Activated naive CD8-positive, alpha-beta T cell (primary cell): ENCODE results near the gene ACTR3C.
A peak's percentile ranks its signal among the peaks of the same experiment; 100 is the strongest.

Experiments
- H3K27ac Mint-ChIP-seq: one replicate; pipeline ENCODE4 v1.8.0; 2021; ENCODE audit warnings: mixed read lengths
- H3K27me3 Mint-ChIP-seq: one replicate; pipeline ENCODE4 v1.8.0; 2021; ENCODE audit warnings: mixed read lengths
- H3K36me3 Mint-ChIP-seq: one replicate; pipeline ENCODE4 v1.8.0; 2021; ENCODE audit warnings: mixed read lengths
- H3K4me1 Mint-ChIP-seq: one replicate; pipeline ENCODE4 v1.8.0; 2021; ENCODE audit warnings: low read depth, mixed read lengths
- H3K4me3 Mint-ChIP-seq: one replicate; pipeline ENCODE4 v1.8.0; 2021; ENCODE audit warnings: mild to moderate bottlenecking, mixed read lengths
- H3K9me3 Mint-ChIP-seq: one replicate; pipeline ENCODE4 v1.8.0; 2021; ENCODE audit warnings: low read depth, mixed read lengths

ACTR3C gene

GRCh38 chr7:150322833-150323681, at the start of gene ACTR3C, which contains the start of gene LRRC61:
Gene ACTR3C, minus strand, starts transcription at chr7:150323545. Its CDS starts 28,249 bp downstream, at chr7:150295296.
Gene LRRC61, plus strand, starts transcription at chr7:150323355. Its CDS starts 13,507 bp downstream, at chr7:150336862.
- Mint-ChIP-seq H3K36me3 (peaks cover 15% of the 10 kb centered on the region), H3K4me3 (peak within 1 kb of the TSS; percentile 98), H3K4me1 (peaks cover 50% of the 10 kb centered on the region), H3K27ac (peak within 1 kb of the TSS; percentile 99), H3K27me3 (no peaks in the 10 kb centered on the region), H3K9me3 (no peaks in the 10 kb centered on the region)

GRCh38 chr7:150372271-150373048, 49.1 kb upstream of the ACTR3C start:
- Mint-ChIP-seq H3K4me1 (peaks cover 63% of the 10 kb centered on the region), H3K27ac (peak overlapping the region; percentile 54), H3K36me3 (no peaks in the 10 kb centered on the region), H3K9me3 (no peaks in the 10 kb centered on the region), H3K27me3 (no peaks in the 10 kb centered on the region), H3K4me3 (no peak overlapping the region)

GRCh38 chr7:150371996-150372270, 48.6 kb upstream of the ACTR3C start:
- no peaks in the 10 kb centered on the region for H3K36me3 Mint-ChIP-seq

GRCh38 chr7:150371131-150371995, 48.0 kb upstream of the ACTR3C start:
- peak overlapping the region; percentile 94 for H3K27ac Mint-ChIP-seq
- peak overlapping the region; percentile 92 for H3K4me3 Mint-ChIP-seq
- no peaks in the 10 kb centered on the region for H3K9me3 Mint-ChIP-seq
- no peaks in the 10 kb centered on the region for H3K36me3 Mint-ChIP-seq
- peaks cover 56% of the 10 kb centered on the region for H3K4me1 Mint-ChIP-seq
- no peaks in the 10 kb centered on the region for H3K27me3 Mint-ChIP-seq

More at GRCh38 chr7:150371996-150372270, 48.6 kb upstream of the ACTR3C start:
- Mint-ChIP-seq H3K27me3 (no peaks in the 10 kb centered on the region), H3K4me3 (no peak overlapping the region), H3K9me3 (no peaks in the 10 kb centered on the region), H3K4me1 (peaks cover 60% of the 10 kb centered on the region), H3K27ac (no peak overlapping the region)

GRCh38 chr7:150370612-150371071, 47.3 kb upstream of the ACTR3C start:
- Mint-ChIP-seq H3K27me3 (no peaks in the 10 kb centered on the region), H3K36me3 (no peaks in the 10 kb centered on the region), H3K4me1 (peaks cover 56% of the 10 kb centered on the region), H3K4me3 (peak overlapping the region; percentile 92), H3K27ac (peak overlapping the region; percentile 94), H3K9me3 (no peaks in the 10 kb centered on the region)

- Mint-ChIP-seq H3K27me3 (no peaks in the 10 kb centered on the region), H3K27ac (peak overlapping the region; percentile 94), H3K4me3 (peak overlapping the region; percentile 92), H3K36me3 (no peaks in the 10 kb centered on the region), H3K9me3 (no peaks in the 10 kb centered on the region), H3K4me1 (peaks cover 56% of the 10 kb centered on the region)
These were observed 46.6 kb upstream of the ACTR3C start for GRCh38 chr7:150369748-150370501.

- H3K9me3 Mint-ChIP-seq: no peaks in the 10 kb centered on the region
- H3K27me3 Mint-ChIP-seq: no peaks in the 10 kb centered on the region
- peaks cover 53% of the 10 kb centered on the region for H3K4me1 Mint-ChIP-seq
- H3K27ac Mint-ChIP-seq: peak overlapping the region; percentile 94
- peak overlapping the region; percentile 92 for H3K4me3 Mint-ChIP-seq
- H3K36me3 Mint-ChIP-seq: no peaks in the 10 kb centered on the region
These were observed 45.8 kb upstream of the ACTR3C start for GRCh38 chr7:150368884-150369747.

- peaks cover 51% of the 10 kb centered on the region for H3K4me1 Mint-ChIP-seq
- no peaks in the 10 kb centered on the region for H3K9me3 Mint-ChIP-seq
- H3K27ac Mint-ChIP-seq: peak within 1 kb of the TSS; percentile 100
- H3K4me3 Mint-ChIP-seq: peak within 1 kb of the TSS; percentile 96
- H3K36me3 Mint-ChIP-seq: no peaks in the 10 kb centered on the region
- H3K27me3 Mint-ChIP-seq: no peaks in the 10 kb centered on the region
These were observed 44.9 kb upstream of the ACTR3C start, which contains the start of gene REPIN1 for GRCh38 chr7:150368096-150368883. Gene REPIN1, plus strand, starts transcription at chr7:150368822. Its CDS starts 890 bp downstream, at chr7:150369712.

- H3K36me3 Mint-ChIP-seq: no peaks in the 10 kb centered on the region
- peaks cover 47% of the 10 kb centered on the region for H3K4me1 Mint-ChIP-seq
- H3K4me3 Mint-ChIP-seq: peak overlapping the region; percentile 96
- no peaks in the 10 kb centered on the region for H3K9me3 Mint-ChIP-seq
- no peaks in the 10 kb centered on the region for H3K27me3 Mint-ChIP-seq
- H3K27ac Mint-ChIP-seq: peak overlapping the region; percentile 100
These were observed 44.3 kb upstream of the ACTR3C start for GRCh38 chr7:150367677-150368095.

GRCh38 chr7:150365673-150366398, 42.5 kb upstream of the ACTR3C start:
- no peak overlapping the region for H3K4me3 Mint-ChIP-seq
- H3K9me3 Mint-ChIP-seq: no peaks in the 10 kb centered on the region
- H3K36me3 Mint-ChIP-seq: no peaks in the 10 kb centered on the region
- peak overlapping the region; percentile 75 for H3K27ac Mint-ChIP-seq
- peaks cover 52% of the 10 kb centered on the region for H3K4me1 Mint-ChIP-seq
- no peaks in the 10 kb centered on the region for H3K27me3 Mint-ChIP-seq

GRCh38 chr7:150365194-150365593, 41.8 kb upstream of the ACTR3C start:
- Mint-ChIP-seq H3K4me1 (peaks cover 47% of the 10 kb centered on the region), H3K36me3 (no peaks in the 10 kb centered on the region), H3K27me3 (no peaks in the 10 kb centered on the region), H3K27ac (peak overlapping the region; percentile 61), H3K9me3 (no peaks in the 10 kb centered on the region), H3K4me3 (no peak overlapping the region)

- H3K4me1 Mint-ChIP-seq: peaks cover 50% of the 10 kb centered on the region
- H3K4me3 Mint-ChIP-seq: no peak overlapping the region
- no peaks in the 10 kb centered on the region for H3K9me3 Mint-ChIP-seq
- no peaks in the 10 kb centered on the region for H3K36me3 Mint-ChIP-seq
- peak overlapping the region; percentile 34 for H3K27ac Mint-ChIP-seq
- H3K27me3 Mint-ChIP-seq: no peaks in the 10 kb centered on the region
These were observed 40.5 kb upstream of the ACTR3C start for GRCh38 chr7:150363872-150364271.
